Neuronal stem cell (in vitro differentiated cells): ENCODE results near the gene AGTR1.

ENCODE experiments used
- DNase-seq: peaks from one replicate; pipeline ENCODE4 v3.0.0-alpha.2; 2013; ENCODE audit warnings: low spot score
- H2AFZ ChIP-seq: one replicate; pipeline ENCODE4 v1.6.1; 2013; ENCODE audit warnings: mild to moderate bottlenecking, low read length, inconsistent platforms
- H2AK5ac ChIP-seq: 2 replicates; pipeline ENCODE4 v1.6.1; 2013; ENCODE audit warnings: low read depth, mild to moderate bottlenecking, inconsistent platforms, low read length, moderate library complexity, mixed read lengths
- H2BK120ac ChIP-seq: 2 replicates; pipeline ENCODE4 v1.6.1; 2013; ENCODE audit warnings: low read depth, mild to moderate bottlenecking, inconsistent platforms, low read length, moderate library complexity, mixed read lengths
- H2BK12ac ChIP-seq: one replicate; pipeline ENCODE4 v1.6.1; 2013; ENCODE audit warnings: low read length, inconsistent platforms
- H2BK15ac ChIP-seq: 2 replicates; pipeline ENCODE4 v1.6.1; 2013; ENCODE audit warnings: mild to moderate bottlenecking, low read length, inconsistent platforms, mixed read lengths
- H2BK5ac ChIP-seq: one replicate; pipeline ENCODE4 v1.6.1; 2013; ENCODE audit warnings: inconsistent platforms, mild to moderate bottlenecking, low read length, moderate library complexity
- H3K14ac ChIP-seq: one replicate; pipeline ENCODE4 v1.6.1; 2013; ENCODE audit warnings: low read length, inconsistent platforms
- H3K18ac ChIP-seq: 2 replicates; pipeline ENCODE4 v1.6.1; 2013; ENCODE audit warnings: low read length, inconsistent platforms
- H3K23ac ChIP-seq: 2 replicates; pipeline ENCODE4 v1.6.1; 2013; ENCODE audit warnings: low read depth, mild to moderate bottlenecking, mixed read lengths, low read length, inconsistent platforms; ENCODE audit not compliant: poor library complexity
- H3K27ac ChIP-seq: replicated peaks from 3 replicates; pipeline ENCODE4 v1.5.1; 2013; ENCODE audit warnings: low read length, inconsistent platforms
- H3K27me3 ChIP-seq, 3 experiments: 2 replicates each; pipeline ENCODE4 v1.6.1; 2013; ENCODE audit warnings: low read length in 3 of 3, mild to moderate bottlenecking in 2 of 3, inconsistent platforms in 1 of 3, low read depth in 1 of 3, mixed read lengths in 1 of 3, moderate library complexity in 1 of 3; ENCODE audit not compliant: control insufficient read depth in 3 of 3, insufficient read depth in 3 of 3
- H3K36me3 ChIP-seq, 2 donors: replicated peaks in 1 of 2; 2 replicates each; pipeline ENCODE4 v1.6.1; 2013; ENCODE audit warnings: low read length in 2 of 2; ENCODE audit not compliant: control insufficient read depth in 2 of 2, insufficient read depth in 2 of 2
- H3K4ac ChIP-seq: 2 replicates; pipeline ENCODE4 v1.6.1; 2013; ENCODE audit warnings: inconsistent platforms, mild to moderate bottlenecking, low read length, moderate library complexity
- H3K4me1 ChIP-seq, 2 donors: 1 replicate in 1 of 2; 2 replicates in 1 of 2; pipeline ENCODE4 v1.6.1; 2013; ENCODE audit warnings: low read length in 2 of 2, low read depth in 1 of 2; ENCODE audit not compliant: control insufficient read depth in 2 of 2, insufficient read depth in 1 of 2
- H3K4me2 ChIP-seq: one replicate; pipeline ENCODE4 v1.6.1; 2013; ENCODE audit warnings: mild to moderate bottlenecking, low read length, inconsistent platforms; ENCODE audit not compliant: insufficient read depth, poor library complexity, severe bottlenecking
- H3K4me3 ChIP-seq, 2 donors: 2 replicates each; pipeline ENCODE4 v1.5.1; 2013; ENCODE audit warnings: low read length in 2 of 2, mild to moderate bottlenecking in 2 of 2, inconsistent platforms in 1 of 2, moderate library complexity in 1 of 2
- H3K79me1 ChIP-seq: one replicate; pipeline ENCODE4 v1.6.1; 2013; ENCODE audit warnings: low read depth, mild to moderate bottlenecking, inconsistent platforms, low read length, moderate library complexity
- H3K9ac ChIP-seq: one replicate; pipeline ENCODE4 v1.6.1; 2013; ENCODE audit warnings: mild to moderate bottlenecking, low read depth, low read length, inconsistent platforms; ENCODE audit not compliant: poor library complexity
- H3K9me3 ChIP-seq, 2 donors: replicated peaks in 1 of 2; 2 replicates each; pipeline versions ENCODE3 to v1.6.1; 2013; ENCODE audit warnings: low read length in 2 of 2, mild to moderate bottlenecking in 2 of 2, inconsistent platforms in 1 of 2, low read depth in 1 of 2, mixed read lengths in 1 of 2, moderate library complexity in 1 of 2; ENCODE audit not compliant: control insufficient read depth in 2 of 2, insufficient read depth in 1 of 2
- H4K8ac ChIP-seq: one replicate; pipeline ENCODE4 v1.6.1; 2013; ENCODE audit warnings: low read depth, mild to moderate bottlenecking, inconsistent platforms, low read length, moderate library complexity
- H4K91ac ChIP-seq: one replicate; pipeline ENCODE4 v1.6.1; 2013; ENCODE audit warnings: low read length, low read depth, mild to moderate bottlenecking, inconsistent platforms; ENCODE audit not compliant: poor library complexity
- WGBS, 2 donors: extraction: QIAGEN DNeasy Blood & Tissue Kit; methylation state at CpG; one replicate each; pipeline ENCODE4 v1.1.7; 2013; ENCODE audit warnings: missing lambda C conversion rate in 2 of 2, mixed read lengths in 1 of 2; ENCODE audit not compliant: insufficient read length in 2 of 2, insufficient replicate concordance in 1 of 2; ENCODE audit errors: extremely low coverage in 2 of 2; 5-methylcytosine and 5-hydroxymethylcytosine counted together

AGTR1 gene

GRCh38 chr3:148657470-148657869, 40.2 kb upstream of the AGTR1 start:
- WGBS, 2 donors, result no CpG with 5 or more reads among the region's 4 CpGs
- Histone ChIP-seq H2BK120ac (no peak overlapping the region), H3K36me3 (no peaks in the 10 kb centered on the region), H3K4ac (no peak overlapping the region), H3K4me3 (no peak overlapping the region), H2AFZ (no peak overlapping the region), H3K9me3 (no peaks in the 10 kb centered on the region), H2BK15ac (no peak overlapping the region), H3K4me2 (no peak overlapping the region), H2BK5ac (no peak overlapping the region), H3K14ac (no peak overlapping the region), H4K8ac (no peak overlapping the region), H3K27me3 (no peaks in the 10 kb centered on the region), H3K23ac (no peak overlapping the region), H2BK12ac (no peak overlapping the region), H3K4me1 (no peaks in the 10 kb centered on the region), H3K9ac (no peak overlapping the region), H2AK5ac (no peak overlapping the region), H3K27ac (no peak overlapping the region), H3K79me1 (no peaks in the 10 kb centered on the region), H4K91ac (no peak overlapping the region), H3K18ac (no peak overlapping the region)
- no peak for DNase-seq

DNA sequence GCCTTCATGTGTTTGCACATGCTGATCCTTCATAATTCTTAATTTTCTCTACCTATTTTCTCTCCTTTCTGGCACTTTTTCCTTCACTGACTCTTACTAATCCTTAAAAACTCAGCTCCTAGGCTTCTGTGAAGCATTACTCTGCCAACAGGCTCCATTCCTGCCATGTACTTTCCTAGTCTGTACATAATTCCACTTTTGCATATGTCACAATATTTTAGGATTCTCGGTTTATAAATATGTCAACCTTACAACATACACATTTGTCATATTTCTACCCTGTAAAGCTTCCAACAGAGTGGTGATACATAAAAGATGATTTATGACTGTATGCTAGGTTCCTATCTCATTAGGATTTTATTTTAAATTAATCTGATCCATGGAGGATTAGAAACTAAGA, 38.2 kb upstream of the AGTR1 start:
- Histone ChIP-seq H3K36me3 (no peaks in the 10 kb centered on the region), H3K23ac (no peak overlapping the region), H3K27ac (no peak overlapping the region), H2BK5ac (no peak overlapping the region), H3K14ac (no peak overlapping the region), H2BK15ac (no peak overlapping the region), H4K91ac (no peak overlapping the region), H3K27me3 (no peaks in the 10 kb centered on the region), H2AK5ac (no peak overlapping the region), H3K4ac (no peak overlapping the region), H2BK12ac (no peak overlapping the region), H2BK120ac (no peak overlapping the region), H3K79me1 (no peaks in the 10 kb centered on the region), H3K18ac (no peak overlapping the region), H3K9ac (no peak overlapping the region), H3K4me3 (no peak overlapping the region), H4K8ac (no peak overlapping the region), H3K9me3 (no peaks in the 10 kb centered on the region), H3K4me2 (no peak overlapping the region), H2AFZ (no peak overlapping the region), H3K4me1 (no peaks in the 10 kb centered on the region)
- no CpG with 5 or more reads among the region's 1 CpG for WGBS, 2 donors
- DNase-seq, result no peak

DNA sequence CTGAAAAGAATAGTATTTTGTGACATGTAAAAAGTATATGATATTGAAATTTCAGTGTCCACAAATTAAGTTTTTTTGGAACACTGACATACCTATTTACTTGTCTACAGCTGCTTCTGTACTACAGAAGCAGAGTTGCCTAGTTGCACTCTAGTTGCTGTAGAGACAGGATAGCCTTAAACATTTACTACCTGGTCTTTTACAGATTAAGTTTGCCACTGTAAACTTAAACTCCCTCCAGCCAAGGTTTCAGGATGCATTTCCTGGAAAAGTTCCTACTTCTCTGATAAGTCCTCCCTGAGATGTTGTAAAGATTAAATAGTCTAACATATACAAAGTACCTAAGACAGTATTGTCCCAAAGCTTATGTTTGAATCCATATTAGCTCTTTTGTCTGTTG, 17.4 kb upstream of the AGTR1 start:
- Histone ChIP-seq H3K36me3 (no peaks in the 10 kb centered on the region), H3K4me3 (no peak overlapping the region), H2AFZ (no peak overlapping the region), H3K9ac (no peak overlapping the region), H3K79me1 (no peaks in the 10 kb centered on the region), H3K14ac (no peak overlapping the region), H2BK12ac (no peak overlapping the region), H4K91ac (no peak overlapping the region), H3K4me1 (no peaks in the 10 kb centered on the region), H3K23ac (no peak overlapping the region), H3K4me2 (no peak overlapping the region), H3K9me3 (no peaks in the 10 kb centered on the region), H3K27me3 (no peaks in the 10 kb centered on the region), H4K8ac (no peak overlapping the region), H2AK5ac (no peak overlapping the region), H2BK5ac (no peak overlapping the region), H3K18ac (no peak overlapping the region), H3K4ac (no peak overlapping the region), H2BK120ac (no peak overlapping the region), H3K27ac (no peak overlapping the region), H2BK15ac (no peak overlapping the region)
- no peak for DNase-seq

GRCh38 chr3:148681080-148681479, 16.6 kb upstream of the AGTR1 start:
- WGBS, 2 donors, result no CpG with 5 or more reads among the region's 1 CpG
- no peak overlapping the region for H2BK120ac ChIP-seq

More at GRCh38 chr3:148681080-148681479, 16.6 kb upstream of the AGTR1 start:
- no peak overlapping the region for H2BK15ac ChIP-seq
- no peaks in the 10 kb centered on the region for H3K36me3 ChIP-seq
- no peak overlapping the region for H4K8ac ChIP-seq
- H3K27me3 ChIP-seq, result no peaks in the 10 kb centered on the region
- H3K9ac ChIP-seq, result no peak overlapping the region
- DNase-seq, result no peak
- no peak overlapping the region for H2AK5ac ChIP-seq
- H3K4ac ChIP-seq, result no peak overlapping the region
- no peak overlapping the region for H3K27ac ChIP-seq
- H3K4me1 ChIP-seq, result no peaks in the 10 kb centered on the region
- no peak overlapping the region for H3K23ac ChIP-seq
- no peak overlapping the region for H3K18ac ChIP-seq
- H3K9me3 ChIP-seq, result no peaks in the 10 kb centered on the region
- no peak overlapping the region for H4K91ac ChIP-seq
- no peak overlapping the region for H3K4me2 ChIP-seq
- H3K4me3 ChIP-seq, result no peak overlapping the region
- no peak overlapping the region for H3K14ac ChIP-seq
- H2BK5ac ChIP-seq, result no peak overlapping the region
- no peak overlapping the region for H2BK12ac ChIP-seq
- H2AFZ ChIP-seq, result no peak overlapping the region
- H3K79me1 ChIP-seq, result no peaks in the 10 kb centered on the region
